Right lobe of liver (tissue), 6 donors: Measurements from ENCODE around the gene C5. TPM values are rescaled to one million over a fixed set of nuclear protein-coding genes. Genes with fewer than 3 reads are reported as not detected.
A peak's percentile ranks its signal among the peaks of the same experiment; 100 is the strongest.

Experiments used
- ATAC-seq, 4 donors: fragments of 200-7000 bp; cut with Tn5 transposase; one replicate each; pipeline ENCODE4 v1.9.1; 2020; ENCODE audit warnings: mild to moderate bottlenecking in 4 of 4, moderate library complexity in 4 of 4
- DNase-seq, 3 donors: peaks; one replicate each; pipeline ENCODE4 v3.0.0-alpha.2; 2020
- H3K27ac ChIP-seq, 3 donors: fragments of 200-600 bp; one replicate each; pipeline ENCODE4 v1.8.0; 2022
- H3K27me3 ChIP-seq, 2 donors: fragments of 200-600 bp; one replicate each; pipeline ENCODE4 v1.8.0; 2022
- H3K36me3 ChIP-seq, 4 donors: fragments of 200-600 bp; sonication (generic) in 1 of 4; one replicate each; pipeline versions ENCODE4 v1.5.1 to v1.8.0; 2017 to 2022; ENCODE audit warnings: control low read depth in 1 of 4
- H3K4me1 ChIP-seq, 4 donors: fragments of 200-600 bp; sonication (generic) in 1 of 4; one replicate each; pipeline versions ENCODE4 v1.5.1 to v1.8.0; 2017 to 2022; ENCODE audit warnings: control low read depth in 1 of 4
- H3K4me3 ChIP-seq, 3 donors: fragments of 200-600 bp; one replicate each; pipeline ENCODE4 v1.8.0; 2022
- H3K9me3 ChIP-seq, 4 donors: fragments of 200-600 bp; sonication (generic) in 1 of 4; one replicate each; pipeline versions ENCODE4 v1.5.1 to v1.8.0; 2017 to 2022; ENCODE audit warnings: control low read depth in 1 of 4
- POLR2A ChIP-seq: fragments of 450-650 bp; IDR thresholded peaks from one replicate; pipeline ENCODE4 v1.6.1; 2017; ENCODE audit warnings: antibody characterized with exemption, mild to moderate bottlenecking
- WGBS: methylation state at CpG from one replicate; pipeline ENCODE4 v1.1.6; 2018; ENCODE audit warnings: low coverage, low lambda C conversion rate; ENCODE audit not compliant: insufficient coverage; ENCODE audit errors: missing lambda C conversion rate; 5-methylcytosine and 5-hydroxymethylcytosine counted together
- intact Hi-C, 2 donors: fragments of 100-400 bp; cut with DNase I; formaldehyde crosslinking; loops; one replicate each; pipeline versions ENCODE4 v1.11.2 to v1.14.1; 2022
- total RNA-seq, 6 experiments: library from RNA; depleted of rRNA in 2 of 6; stranded (reverse); fragments of >200 nt in 2 of 6; fragmentation: NEBNext Ultra II Directional in 3 of 6; extraction: Animal tissue kit (Norgen Biotek cat#: 25700) in 3 of 6; gene quantifications; one replicate each; pipeline versions ENCODE4 v1.1.0 to v1.2.4, GENCODE V29; 2016 to 2023
- TF ChIP-seq, protein P1 (sequence below), 4 donors: fragments of 200-600 bp in 3 of 4; fragments of 450-650 bp in 1 of 4; IDR thresholded peaks; one replicate each; pipeline versions ENCODE4 v1.5.1 to v1.8.0; 2016 to 2022; ENCODE audit warnings: antibody characterized with exemption in 4 of 4, mild to moderate bottlenecking in 2 of 4
- donor health status: DM: no; HTN: yes; CAD: no.
- donor health status: DM: no; HTN: no; CAD: no.
- donor health status: DM: no; HTN: no; CAD: no.
- donor health status: DM: no; HTN: yes; CAD: no.
- donor health status: DM: no; HTN: yes; CAD: no.

Gene C5
- total RNA-seq, 6 experiments from 2014 or later = 251 to 616 (median 411) TPM

- Histone ChIP-seq H3K27ac (peak overlapping the region; percentile 7 to 83 (median 79)), H3K4me3 (no peak overlapping the region), H3K9me3 (no peaks in the 10 kb centered on the region), H3K27me3 (no peaks in the 10 kb centered on the region), H3K36me3 (no peaks in the 10 kb centered on the region), H3K4me1 (peaks cover 2 to 38% (median 16%) of the 10 kb centered on the region in 4 donors)
- intact Hi-C loops = loop anchor here (10.0 kb wide), 2 partner anchors 171 to 181 kb away; no protein-coding TSS in a partner anchor
- TF ChIP-seq POLR2A = peak; percentile 36
- TF ChIP-seq, protein P1, sequence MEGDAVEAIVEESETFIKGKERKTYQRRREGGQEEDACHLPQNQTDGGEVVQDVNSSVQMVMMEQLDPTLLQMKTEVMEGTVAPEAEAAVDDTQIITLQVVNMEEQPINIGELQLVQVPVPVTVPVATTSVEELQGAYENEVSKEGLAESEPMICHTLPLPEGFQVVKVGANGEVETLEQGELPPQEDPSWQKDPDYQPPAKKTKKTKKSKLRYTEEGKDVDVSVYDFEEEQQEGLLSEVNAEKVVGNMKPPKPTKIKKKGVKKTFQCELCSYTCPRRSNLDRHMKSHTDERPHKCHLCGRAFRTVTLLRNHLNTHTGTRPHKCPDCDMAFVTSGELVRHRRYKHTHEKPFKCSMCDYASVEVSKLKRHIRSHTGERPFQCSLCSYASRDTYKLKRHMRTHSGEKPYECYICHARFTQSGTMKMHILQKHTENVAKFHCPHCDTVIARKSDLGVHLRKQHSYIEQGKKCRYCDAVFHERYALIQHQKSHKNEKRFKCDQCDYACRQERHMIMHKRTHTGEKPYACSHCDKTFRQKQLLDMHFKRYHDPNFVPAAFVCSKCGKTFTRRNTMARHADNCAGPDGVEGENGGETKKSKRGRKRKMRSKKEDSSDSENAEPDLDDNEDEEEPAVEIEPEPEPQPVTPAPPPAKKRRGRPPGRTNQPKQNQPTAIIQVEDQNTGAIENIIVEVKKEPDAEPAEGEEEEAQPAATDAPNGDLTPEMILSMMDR (IDR thresholded peaks at IDR 0.05) = no peak
- 4% methylated on average over 3 of the region's 4 CpGs for WGBS
- ATAC-seq = peak; percentile 66 to 85 (median 79)
- peak; percentile 92 to 99 (median 97) for DNase-seq
These were observed 114.7 kb downstream of the C5 start for GRCh38 chr9:120935383-120935857.

DNA sequence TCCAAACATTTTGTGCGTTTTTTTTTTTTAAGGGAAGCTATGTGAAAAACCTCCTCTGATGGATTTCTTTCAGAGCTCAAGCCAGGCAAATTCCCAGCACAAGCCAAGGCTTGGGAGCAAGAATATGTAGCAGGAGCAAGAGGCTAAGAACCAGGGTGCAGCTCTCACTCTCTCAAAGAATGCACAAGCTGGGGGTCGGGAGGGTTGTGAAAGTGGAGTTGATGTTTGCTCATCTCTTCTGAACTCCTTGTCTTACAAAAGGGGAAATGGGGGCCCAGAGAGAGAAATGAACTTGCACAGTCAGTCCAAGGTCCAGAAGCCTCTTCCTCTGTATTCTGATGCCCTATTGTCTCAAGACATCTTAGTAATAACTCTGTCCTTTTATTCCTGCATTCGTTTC lies 115.8 kb downstream of the C5 start:
- WGBS = 36% methylated on average over 3 of the region's 3 CpGs
- Histone ChIP-seq H3K36me3 (no peaks in the 10 kb centered on the region), H3K4me1 (peaks cover 2 to 38% (median 16%) of the 10 kb centered on the region in 4 donors), H3K27me3 (no peaks in the 10 kb centered on the region), H3K4me3 (no peak overlapping the region), H3K9me3 (no peaks in the 10 kb centered on the region), H3K27ac (peak overlapping the region in 1 of 3 donors; percentile 4)
- no peak for DNase-seq
- no peak for TF ChIP-seq POLR2A
- TF ChIP-seq, protein P1 (IDR thresholded peaks at IDR 0.05) = no peak
- ATAC-seq = no peak
- intact Hi-C loops = loop anchor here (10.0 kb wide), 2 partner anchors 169 to 179 kb away; no protein-coding TSS in a partner anchor

DNA sequence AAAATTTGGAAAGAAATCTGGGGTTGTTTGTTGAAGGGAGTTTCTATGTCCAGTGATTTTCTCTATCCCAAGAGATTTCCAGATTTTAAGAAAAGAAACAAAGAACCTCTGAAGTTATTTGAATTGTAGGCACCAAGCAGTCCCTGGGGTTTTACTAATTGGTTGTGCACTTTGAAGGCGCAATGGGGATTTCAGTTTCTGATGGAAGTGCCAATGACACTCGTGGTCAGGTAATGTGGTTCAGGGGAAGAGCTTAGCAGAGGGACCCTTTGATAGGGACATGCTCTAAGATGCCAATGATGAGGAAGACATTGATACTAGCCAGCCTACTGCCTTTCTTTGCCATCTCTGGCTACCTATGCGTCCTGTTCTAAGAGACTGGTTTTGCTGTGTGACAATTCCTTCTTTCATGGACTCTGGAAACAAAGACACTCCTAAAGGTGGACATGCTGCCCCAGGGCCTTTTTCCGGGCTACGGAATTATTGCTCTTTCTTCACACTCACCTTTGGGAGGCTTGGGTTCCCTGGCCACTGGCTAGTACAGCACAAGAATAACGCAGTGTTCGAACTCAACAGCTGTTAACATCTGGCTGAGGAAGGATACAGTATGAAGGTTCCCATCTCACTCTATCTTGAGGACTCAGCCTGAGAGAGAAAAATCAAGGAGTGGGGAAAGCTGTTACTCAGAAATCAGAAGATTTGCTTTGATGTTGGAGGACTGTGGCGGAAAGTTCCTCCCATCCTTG lies 116.6 kb downstream of the C5 start:
- intact Hi-C loops = loop anchor here (10.0 kb wide), 2 partner anchors 169 to 179 kb away; no protein-coding TSS in a partner anchor
- H3K27ac ChIP-seq = no peak overlapping the region
- no peak for TF ChIP-seq POLR2A
- TF ChIP-seq, protein P1 (IDR thresholded peaks at IDR 0.05) = no peak
- WGBS = 94% methylated on average over 7 of the region's 8 CpGs
- H3K4me1 ChIP-seq = peaks cover 2 to 38% (median 16%) of the 10 kb centered on the region in 4 donors
- H3K9me3 ChIP-seq = no peaks in the 10 kb centered on the region
- H3K4me3 ChIP-seq = no peak overlapping the region
- DNase-seq = no peak
- H3K27me3 ChIP-seq = no peaks in the 10 kb centered on the region
- ATAC-seq = no peak
- no peaks in the 10 kb centered on the region for H3K36me3 ChIP-seq

DNA sequence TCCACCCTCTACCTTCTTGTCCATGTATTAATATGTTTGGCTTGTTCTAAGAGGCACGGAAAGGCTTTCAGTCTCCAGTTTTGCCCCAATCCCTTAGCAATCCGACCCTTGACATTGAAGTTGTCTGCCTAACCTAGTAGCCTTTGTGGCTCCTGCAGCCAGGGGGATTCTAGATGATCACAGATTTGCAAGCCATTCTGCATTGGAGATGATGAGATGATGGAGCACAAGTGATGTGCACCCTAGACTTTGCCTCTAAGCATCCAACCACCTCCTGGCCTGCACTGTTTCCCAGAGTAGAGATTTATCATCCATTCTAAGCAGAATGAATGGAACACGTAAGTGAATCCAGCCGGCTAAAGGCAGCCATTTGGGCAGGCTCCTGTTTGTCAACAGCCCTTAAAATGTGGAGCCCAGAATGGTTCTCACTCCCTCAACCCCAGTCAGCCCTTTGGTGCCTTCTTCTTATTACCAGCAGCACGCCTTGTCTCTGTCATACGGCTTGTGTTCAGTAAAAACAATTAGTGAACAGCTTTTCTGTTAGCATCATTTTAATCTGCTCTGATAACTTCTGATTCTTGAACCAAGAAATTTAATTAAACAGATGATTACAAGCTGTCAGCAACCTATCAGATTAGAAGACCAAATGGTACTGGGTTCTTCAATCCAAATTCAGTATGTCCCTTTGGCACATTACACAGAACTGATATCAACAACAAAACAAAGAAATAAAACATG lies 117.8 kb downstream of the C5 start:
- TF ChIP-seq, protein P1 (IDR thresholded peaks at IDR 0.05) = no peak
- TF ChIP-seq POLR2A = no peak
- H3K4me3 ChIP-seq = no peak overlapping the region
- intact Hi-C loops = loop anchor here (10.0 kb wide), 2 partner anchors 167 to 177 kb away; no protein-coding TSS in a partner anchor
- no peaks in the 10 kb centered on the region for H3K36me3 ChIP-seq
- H3K9me3 ChIP-seq = no peaks in the 10 kb centered on the region
- ATAC-seq (no peak), DNase-seq (no peak)
- no peaks in the 10 kb centered on the region for H3K27me3 ChIP-seq
- peak overlapping the region; percentile 54 to 66 (median 61) for H3K27ac ChIP-seq
- WGBS = 70% methylated on average over 5 of the region's 6 CpGs
- peaks cover 2 to 33% (median 16%) of the 10 kb centered on the region in 4 donors for H3K4me1 ChIP-seq
